ENCODE measurements around the gene ENAH.

ENAH gene

GRCh38 chr1:225555821-225556220 lies 97.1 kb downstream of the ENAH start:
- DNase-seq = no peak

GRCh38 chr1:225554216-225554812 lies 98.6 kb downstream of the ENAH start:
- DNase-seq = no peak

- no peak for DNase-seq
Observed at GRCh38 chr1:225549821-225550220, 103.1 kb downstream of the ENAH start.

GRCh38 chr1:225548140-225548857 lies 104.6 kb downstream of the ENAH start:
- DNase-seq = no peak

GRCh38 chr1:225545649-225546048 lies 107.3 kb downstream of the ENAH start:
- DNase-seq = no peak

GRCh38 chr1:225544924-225545323 lies 108.0 kb downstream of the ENAH start:
- DNase-seq = no peak

- no peak for DNase-seq
Observed at GRCh38 chr1:225544263-225544662, 108.7 kb downstream of the ENAH start.

GRCh38 chr1:225543350-225543749 lies 109.6 kb downstream of the ENAH start:
- DNase-seq = no peak

GRCh38 chr1:225541383-225541782 lies 111.5 kb downstream of the ENAH start:
- DNase-seq = no peak

GRCh38 chr1:225539575-225539974 lies 113.3 kb downstream of the ENAH start:
- no peak for DNase-seq

- no peak for DNase-seq
Observed at GRCh38 chr1:225539069-225539468, 113.9 kb downstream of the ENAH start.

GRCh38 chr1:225537554-225538251 lies 115.2 kb downstream of the ENAH start:
- DNase-seq = no peak

GRCh38 chr1:225535280-225535679 lies 117.6 kb downstream of the ENAH start:
- no peak for DNase-seq

GRCh38 chr1:225534772-225535171 lies 118.2 kb downstream of the ENAH start:
- DNase-seq = no peak

GRCh38 chr1:225534135-225534534 lies 118.8 kb downstream of the ENAH start:
- DNase-seq = no peak

GRCh38 chr1:225533238-225533637 lies 119.7 kb downstream of the ENAH start:
- DNase-seq = no peak

- DNase-seq = no peak
Observed at GRCh38 chr1:225532240-225532944, 120.5 kb downstream of the ENAH start.

- DNase-seq = no peak
Observed at GRCh38 chr1:225529726-225530125, 123.2 kb downstream of the ENAH start.

GRCh38 chr1:225527575-225527974 lies 125.3 kb downstream of the ENAH start:
- no peak for DNase-seq

- DNase-seq = no peak
Observed at GRCh38 chr1:225526878-225527277, 126.0 kb downstream of the ENAH start.

- no peak for DNase-seq
Observed at GRCh38 chr1:225525377-225525776, 127.5 kb downstream of the ENAH start.

- DNase-seq = no peak
Observed at GRCh38 chr1:225524570-225524969, 128.4 kb downstream of the ENAH start.

- DNase-seq = no peak
Observed at GRCh38 chr1:225523263-225523950, 129.5 kb downstream of the ENAH start.
